Sigmoid colon (tissue), 7 donors: Measurements from ENCODE around the gene USP7. TPM values are rescaled to one million over a fixed set of nuclear protein-coding genes. Genes with fewer than 3 reads are reported as not detected.
A peak's percentile ranks its signal among the peaks of the same experiment; 100 is the strongest.
"Not testable (repeated sequence)": the region's sequence is repeated elsewhere in the genome, so short reads cannot be mapped to it uniquely, and the experiment has no call there.

Experiments used
- DNase-seq: peaks from one replicate; pipeline ENCODE4 v3.0.0-alpha.2; 2019
- H3K27ac ChIP-seq, 4 donors: fragments of 200-600 bp; sonication (generic); one replicate each; pipeline ENCODE4 v1.5.1; 2016 to 2019; ENCODE audit warnings: mild to moderate bottlenecking in 1 of 4
- H3K27me3 ChIP-seq, 3 donors: fragments of 200-600 bp; sonication (generic); one replicate each; pipeline ENCODE4 v1.5.1; 2019; ENCODE audit warnings: mild to moderate bottlenecking in 1 of 3
- H3K36me3 ChIP-seq, 4 donors: fragments of 200-600 bp; sonication (generic); one replicate each; pipeline ENCODE4 v1.5.1; 2016 to 2019
- H3K4me1 ChIP-seq, 4 donors: fragments of 200-600 bp; sonication (generic); one replicate each; pipeline ENCODE4 v1.5.1; 2017 to 2019
- H3K4me3 ChIP-seq, 4 donors: fragments of 200-600 bp; sonication (generic); one replicate each; pipeline ENCODE4 v1.5.1; 2017 to 2019; ENCODE audit warnings: mild to moderate bottlenecking in 2 of 4, moderate library complexity in 1 of 4
- H3K9me3 ChIP-seq, 4 donors: fragments of 200-600 bp in 3 of 4; sonication (generic) in 3 of 4; one replicate each; pipeline versions ENCODE4 v1.5.1 to v1.6.1; 2013 to 2019
- CTCF ChIP-seq, 4 experiments: fragments of 450-650 bp in 3 of 4; fragments of 200-600 bp in 1 of 4; IDR thresholded peaks; one replicate each; pipeline ENCODE4 v1.5.1; 2016 to 2019; ENCODE audit warnings: antibody characterized with exemption in 4 of 4, mild to moderate bottlenecking in 3 of 4, moderate library complexity in 2 of 4
- EP300 ChIP-seq, 4 donors: sonication (generic); formaldehyde crosslinking; IDR thresholded peaks; one replicate each; pipeline ENCODE4 v1.6.1; 2017; ENCODE audit warnings: antibody characterized with exemption in 4 of 4
- POLR2A ChIP-seq, 2 donors: fragments of 450-650 bp; IDR thresholded peaks; one replicate each; pipeline ENCODE4 v1.6.1; 2016; ENCODE audit warnings: antibody characterized with exemption in 2 of 2, mild to moderate bottlenecking in 2 of 2, moderate library complexity in 2 of 2
- POLR2AphosphoS5 ChIP-seq, 4 donors: sonication (generic); formaldehyde crosslinking; IDR thresholded peaks; one replicate each; pipeline ENCODE4 v1.6.1; 2017; ENCODE audit warnings: antibody characterized with exemption in 4 of 4
- WGBS, 2 donors: extraction: QIAGEN DNeasy Blood & Tissue Kit; methylation state at CpG; one replicate each; pipeline ENCODE4 v1.1.7; 2013; 5-methylcytosine and 5-hydroxymethylcytosine counted together
- intact Hi-C: fragments of 100-400 bp; cut with DNase I; formaldehyde crosslinking; loops from one replicate; pipeline ENCODE4 v1.15.1; 2023
- polyA plus RNA-seq, 3 donors: library from polyadenylated mRNA; stranded (reverse); fragments of 200-250 nt; gene quantifications; one replicate each; pipeline ENCODE4 v1.2.3, GENCODE V29; 2013
- total RNA-seq, 4 donors: library from RNA; depleted of rRNA; stranded (reverse); fragments of >200 nt; gene quantifications; one replicate each; pipeline ENCODE4 v1.1.0, GENCODE V29; 2016
- donor health status: healthy with polysubstance abuse.
- donor health status: Bipolar disorder and iron deficiency.
- donor health status: healthy.

USP7 gene
- total and polyA plus RNA-seq, 7 donors = 28.8 to 84.5 (median 64.9) TPM

GRCh38 chr16:8878523-8878911 is 85.2 kb downstream of the USP7 start:
- Histone ChIP-seq H3K27ac (peak overlapping the region in 1 of 4 donors; percentile 41), H3K9me3 (no peaks in the 10 kb centered on the region), H3K36me3 (no peaks in the 10 kb centered on the region), H3K4me1 (peaks cover 0 to 6% (median 2%) of the 10 kb centered on the region in 4 donors), H3K27me3 (peaks cover 0 to 28% (median 5%) of the 10 kb centered on the region in 3 donors), H3K4me3 (no peak overlapping the region)
- 33 to 58% methylated on average over 6 of the region's 6 CpGs for WGBS, 2 donors
- no peak for DNase-seq
- intact Hi-C loops = no loop called here
- TF ChIP-seq POLR2AphosphoS5 (IDR thresholded peaks at IDR 0.05) (peak in 2 of 4 donors; percentile 7 to 21), EP300 (IDR thresholded peaks at IDR 0.05) (no peak), CTCF (IDR thresholded peaks at IDR 0.05) (no peak), POLR2A (IDR thresholded peaks at IDR 0.05) (no peak)

- H3K27ac ChIP-seq = peak overlapping the region in 1 of 4 donors; percentile 41
- H3K27me3 ChIP-seq = peaks cover 0 to 23% (median under 1%) of the 10 kb centered on the region in 3 donors
- intact Hi-C loops = no loop called here
- WGBS, 2 donors = 59 to 67% methylated on average over 8 of the region's 8 CpGs
- peaks cover 0 to 6% (median 2%) of the 10 kb centered on the region in 4 donors for H3K4me1 ChIP-seq
- DNase-seq = no peak
- TF ChIP-seq EP300 (IDR thresholded peaks at IDR 0.05) (no peak), POLR2A (IDR thresholded peaks at IDR 0.05) (no peak), CTCF (IDR thresholded peaks at IDR 0.05) (no peak), POLR2AphosphoS5 (IDR thresholded peaks at IDR 0.05) (no peak)
- H3K9me3 ChIP-seq = no peaks in the 10 kb centered on the region
- no peak overlapping the region for H3K4me3 ChIP-seq
- H3K36me3 ChIP-seq = no peaks in the 10 kb centered on the region
Observed at GRCh38 chr16:8877894-8878522, 85.7 kb downstream of the USP7 start.

- intact Hi-C loops, H3K27me3 ChIP-seq: not testable (repeated sequence)
Observed at GRCh38 chr16:8875317-8875716, 88.4 kb downstream of the USP7 start.

GRCh38 chr16:8874388-8874787 is 89.3 kb downstream of the USP7 start:
- Histone ChIP-seq H3K4me3 (no peak overlapping the region), H3K36me3 (no peaks in the 10 kb centered on the region), H3K4me1 (peaks cover 0 to 4% (median 2%) of the 10 kb centered on the region in 4 donors), H3K9me3 (no peaks in the 10 kb centered on the region), H3K27ac (no peak overlapping the region), H3K27me3 (no peaks in the 10 kb centered on the region)
- TF ChIP-seq EP300 (IDR thresholded peaks at IDR 0.05) = no peak
- no peak for TF ChIP-seq CTCF (IDR thresholded peaks at IDR 0.05)
- TF ChIP-seq POLR2AphosphoS5 (IDR thresholded peaks at IDR 0.05) = no peak
- no peak for TF ChIP-seq POLR2A (IDR thresholded peaks at IDR 0.05)
- intact Hi-C loops = no loop called here
- DNase-seq = no peak
- 50 to 78% methylated on average over 6 of the region's 6 CpGs for WGBS, 2 donors

More at GRCh38 chr16:8875317-8875716, 88.4 kb downstream of the USP7 start:
- H3K9me3 ChIP-seq, H3K36me3 ChIP-seq, H3K4me1 ChIP-seq, H3K27ac ChIP-seq, H3K4me3 ChIP-seq, DNase-seq: not testable (repeated sequence)
- 56 to 72% methylated on average over 7 of the region's 7 CpGs for WGBS, 2 donors

DNA sequence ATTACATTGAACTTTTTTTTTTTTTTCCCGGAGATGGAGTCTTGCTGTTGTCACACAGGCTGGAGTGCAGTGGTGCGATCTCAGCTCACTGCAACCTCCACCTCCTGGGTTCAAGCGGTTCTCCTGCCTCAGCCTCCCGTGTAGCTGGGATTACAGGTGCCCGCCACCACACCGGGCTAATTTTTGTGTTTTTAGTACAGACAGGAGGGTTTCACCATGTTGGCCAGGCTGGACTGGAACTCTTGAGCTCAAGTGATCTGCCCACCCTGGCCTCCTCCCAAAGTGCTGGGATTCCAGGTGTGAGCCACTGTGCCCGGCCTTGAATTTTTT is 89.9 kb downstream of the USP7 start:
- H3K27me3 ChIP-seq, DNase-seq, intact Hi-C loops, H3K27ac ChIP-seq, H3K9me3 ChIP-seq, H3K36me3 ChIP-seq, H3K4me1 ChIP-seq, H3K4me3 ChIP-seq: not testable (repeated sequence)
- WGBS, 2 donors = 87 to 95% methylated on average over 7 of the region's 7 CpGs
